IMR-90 (cell line): ENCODE measurements around the gene MEF2A. TPM values are rescaled to one million over a fixed set of nuclear protein-coding genes. Genes with fewer than 3 reads are reported as not detected.

Experiments used
- ATAC-seq: fragments of 200-7000 bp; cut with Tn5 transposase; 2 replicates; pipeline ENCODE4 v1.9.1; 2020; ENCODE audit warnings: low read depth, mild to moderate bottlenecking, moderate library complexity
- BruUV-seq: library from RNA; stranded (reverse); fragments of 400-500 nt; replicated peaks from 2 replicates; lab custom pipeline; 2021; lab: Mats Ljungman, UMichigan
- CTCF ChIA-PET: fragments of 300-600 bp; formaldehyde crosslinking; extraction: SDS; loops from one replicate; lab custom pipeline; 2021; ENCODE audit warnings: antibody characterized with exemption; lab: Yijun Ruan, JAX
- POLR2A ChIA-PET: fragments of 300-600 bp; sonication (Branson Sonifier 250); formaldehyde crosslinking; loops from one replicate; lab custom pipeline; 2022; ENCODE audit warnings: antibody characterized with exemption; ENCODE audit not compliant: unreplicated experiment; lab: Charles Lee
- DNase-seq: peaks from one replicate; pipeline ENCODE4 v3.0.0; 2013
- H2AFZ ChIP-seq: replicated peaks from 2 replicates; pipeline ENCODE3; 2013; ENCODE audit warnings: low read length, mild to moderate bottlenecking; ENCODE audit not compliant: poor library complexity
- H2AK5ac ChIP-seq: 2 replicates; pipeline ENCODE4 v1.6.1; 2013; ENCODE audit warnings: low read depth, low read length, inconsistent platforms
- H2AK9ac ChIP-seq: replicated peaks from 2 replicates; pipeline ENCODE3; 2013; ENCODE audit warnings: mild to moderate bottlenecking, low read depth, low read length, moderate library complexity; ENCODE audit not compliant: poor library complexity
- H2BK120ac ChIP-seq: 2 replicates; pipeline ENCODE4 v1.6.1; 2013; ENCODE audit warnings: low read depth, low read length, inconsistent platforms
- H2BK15ac ChIP-seq: 3 replicates; pipeline ENCODE4 v1.6.1; 2013; ENCODE audit warnings: low read depth, low read length, inconsistent platforms
- H2BK20ac ChIP-seq: 2 replicates; pipeline ENCODE4 v1.6.1; 2013; ENCODE audit warnings: low read depth, mild to moderate bottlenecking, inconsistent platforms, low read length, moderate library complexity
- H2BK5ac ChIP-seq: 2 replicates; pipeline ENCODE4 v1.6.1; 2013; ENCODE audit warnings: mild to moderate bottlenecking, low read depth, low read length, inconsistent platforms; ENCODE audit not compliant: poor library complexity, severe bottlenecking
- H3K14ac ChIP-seq: replicated peaks from 2 replicates; pipeline ENCODE4 v1.6.1; 2013; ENCODE audit warnings: low read depth, low read length, inconsistent platforms
- H3K18ac ChIP-seq: 2 replicates; pipeline ENCODE4 v1.6.1; 2013; ENCODE audit warnings: low read depth, low read length, control low read depth
- H3K23ac ChIP-seq: 2 replicates; pipeline ENCODE4 v1.6.1; 2013; ENCODE audit warnings: low read depth, low read length, inconsistent platforms
- H3K27ac ChIP-seq: 2 replicates; pipeline ENCODE4 v1.5.1; 2013; ENCODE audit warnings: mild to moderate bottlenecking, control low read depth, low read length; ENCODE audit not compliant: insufficient read depth
- H3K27me3 ChIP-seq: 2 replicates; pipeline ENCODE4 v1.6.1; 2013; ENCODE audit warnings: low read length; ENCODE audit not compliant: control insufficient read depth, insufficient read depth
- H3K36me3 ChIP-seq: 2 replicates; pipeline ENCODE4 v1.6.1; 2013; ENCODE audit warnings: low read length, mixed read lengths; ENCODE audit not compliant: control insufficient read depth, insufficient read depth
- H3K4ac ChIP-seq: 2 replicates; pipeline ENCODE4 v1.6.1; 2013; ENCODE audit warnings: low read depth, low read length, inconsistent platforms
- H3K4me1 ChIP-seq: 2 replicates; pipeline ENCODE4 v1.6.1; 2013; ENCODE audit warnings: low read length, mixed read lengths; ENCODE audit not compliant: control insufficient read depth, insufficient read depth
- H3K4me2 ChIP-seq: 2 replicates; pipeline ENCODE4 v1.6.1; 2013; ENCODE audit warnings: low read depth, mild to moderate bottlenecking, control low read depth, low read length, moderate library complexity
- H3K4me3 ChIP-seq: 2 replicates; pipeline ENCODE4 v1.5.1; 2013; ENCODE audit warnings: low read depth, mild to moderate bottlenecking, control low read depth, low read length, moderate library complexity; ENCODE audit not compliant: insufficient read depth
- H3K56ac ChIP-seq: 2 replicates; pipeline ENCODE4 v1.6.1; 2013; ENCODE audit warnings: low read length, inconsistent platforms; ENCODE audit not compliant: insufficient read depth; ENCODE audit errors: extremely low read depth
- H3K79me1 ChIP-seq, 2 experiments: 2 replicates each; pipeline ENCODE4 v1.6.1; 2013; ENCODE audit warnings: low read length in 2 of 2, inconsistent platforms in 1 of 2, low read depth in 1 of 2
- H3K9ac ChIP-seq: 2 replicates; pipeline ENCODE4 v1.6.1; 2013; ENCODE audit warnings: low read depth, low read length, control low read depth
- H3K9me1 ChIP-seq: 2 replicates; pipeline ENCODE4 v1.6.1; 2013; ENCODE audit warnings: low read length, inconsistent platforms; ENCODE audit not compliant: insufficient read depth
- H3K9me3 ChIP-seq: 2 replicates; pipeline ENCODE4 v1.6.1; 2013; ENCODE audit warnings: low read length; ENCODE audit not compliant: control insufficient read depth, insufficient read depth
- H4K20me1 ChIP-seq: 2 replicates; pipeline ENCODE4 v1.6.1; 2013; ENCODE audit warnings: low read length, inconsistent platforms; ENCODE audit not compliant: insufficient read depth
- H4K5ac ChIP-seq: 2 replicates; pipeline ENCODE4 v1.6.1; 2013; ENCODE audit warnings: mild to moderate bottlenecking, low read depth, low read length, control low read depth
- H4K8ac ChIP-seq, 2 experiments: 2 replicates each; pipeline ENCODE4 v1.6.1; 2013; ENCODE audit warnings: low read depth in 2 of 2, low read length in 2 of 2, control low read depth in 1 of 2, inconsistent platforms in 1 of 2
- H4K91ac ChIP-seq: 2 replicates; pipeline ENCODE4 v1.6.1; 2013; ENCODE audit warnings: low read depth, low read length, inconsistent platforms; ENCODE audit not compliant: insufficient read depth
- BHLHE40 ChIP-seq: fragments of 150-350 bp; IDR thresholded peaks from 2 replicates; pipeline ENCODE4 v1.6.1; 2016; ENCODE audit warnings: mild to moderate bottlenecking, low read depth, low read length
- CEBPB ChIP-seq: IDR thresholded peaks from 2 replicates; pipeline ENCODE4 v1.6.1; 2012; ENCODE audit warnings: low read depth, low read length, improper control_type of control experiment
- FOS ChIP-seq: fragments of 150-350 bp; IDR thresholded peaks from 2 replicates; pipeline ENCODE4 v1.6.1; 2016; ENCODE audit warnings: low read depth, low read length
- MAZ ChIP-seq: IDR thresholded peaks from 2 replicates; pipeline ENCODE4 v1.6.1; 2012; ENCODE audit warnings: low read depth, mild to moderate bottlenecking, low read length, improper control_type of control experiment, moderate library complexity, borderline replicate concordance
- MXI1 ChIP-seq: IDR thresholded peaks from 2 replicates; pipeline ENCODE4 v1.6.1; 2012; ENCODE audit warnings: low read depth, mild to moderate bottlenecking, low read length, moderate library complexity, borderline replicate concordance
- NFE2L2 ChIP-seq: fragments of 150-350 bp; IDR thresholded peaks from 2 replicates; pipeline ENCODE4 v1.6.1; 2016; ENCODE audit warnings: low read depth, mild to moderate bottlenecking, low read length
- POLR2A ChIP-seq: IDR thresholded peaks from 2 replicates; pipeline ENCODE4 v1.6.1; 2012; ENCODE audit warnings: mild to moderate bottlenecking, low read depth, low read length
- RFX5 ChIP-seq: IDR thresholded peaks from 2 replicates; pipeline ENCODE4 v1.8.0; 2012; ENCODE audit warnings: low read depth, mild to moderate bottlenecking, low read length, moderate library complexity
- SMC3 ChIP-seq: fragments of 150-350 bp; IDR thresholded peaks from 2 replicates; pipeline ENCODE4 v1.6.1; 2016; ENCODE audit warnings: low read depth, mild to moderate bottlenecking, antibody characterized with exemption, low read length, moderate library complexity
- WGBS, 2 experiments: methylation state at CpG; one replicate each; pipeline versions ENCODE4 v1.1.5 to v1.1.7; 2013; ENCODE audit warnings: missing lambda C conversion rate in 2 of 2; ENCODE audit not compliant: insufficient read length in 1 of 2; ENCODE audit errors: extremely low coverage in 2 of 2; 5-methylcytosine and 5-hydroxymethylcytosine counted together
- dilution Hi-C: fragments of 300-500 bp; cut with HindIII; formaldehyde crosslinking; loops from one replicate; pipeline ENCODE4 v1.14.3; 2018; ENCODE audit warnings: low sequenced_read_pairs; ENCODE audit not compliant: unreplicated experiment
- in situ Hi-C: fragments of 300-500 bp; cut with MboI; formaldehyde crosslinking; loops from 3 replicates; pipeline ENCODE4 v1.14.3; 2019; ENCODE audit warnings: low sequenced_read_pairs, inconsistent platforms, mixed read lengths
- intact Hi-C: fragments of 100-400 bp; cut with micrococcal nuclease; formaldehyde crosslinking; loops from 2 replicates; pipeline ENCODE4 v1.10.0; 2022
- polyA plus RNA-seq, 3 experiments: library from polyadenylated mRNA; depleted of rRNA; stranded (reverse); fragments of >200 nt; gene quantifications; 2 replicates each; pipeline ENCODE4 v1.2.3, GENCODE V29; 2012; ENCODE audit warnings: low replicate concordance in 1 of 3
- total RNA-seq: library from RNA; depleted of rRNA; stranded (reverse); fragments of >200 nt; gene quantifications from 2 replicates; pipeline ENCODE4 v1.2.3, GENCODE V29; 2012

The MEF2A gene
- total and polyA plus RNA-seq, 2 of the 4 experiments (the other 2 are of a cell fraction), result 16.1 to 16.7 TPM

- no peak overlapping the region for H3K4ac ChIP-seq
- no peak for TF ChIP-seq SMC3
- TF ChIP-seq MAZ, result no peak
- TF ChIP-seq MXI1, result no peak
- no peak for TF ChIP-seq FOS
- no peak for TF ChIP-seq POLR2A
- no peak for TF ChIP-seq NFE2L2
- TF ChIP-seq CEBPB, result no peak
- no peak for TF ChIP-seq BHLHE40
- TF ChIP-seq RFX5, result no peak
- H3K4me2 ChIP-seq, result no peak overlapping the region
- dilution Hi-C loops (no loop called here), intact Hi-C loops (no loop called here), in situ Hi-C loops (no loop called here)
- CTCF ChIA-PET, result interaction anchor here (0.9 kb wide), 1 partner anchor 18 kb away, joined by 3 read pairs; no protein-coding TSS in a partner anchor
- ATAC-seq, result no peak
- no peaks in the 10 kb centered on the region; the same call in 1 of the 2 replicates for H4K20me1 ChIP-seq
- H2BK15ac ChIP-seq, result no peak overlapping the region
- WGBS, 2 experiments, result 80% methylated on average over 1 of the region's 3 CpGs; no CpG with 5 or more reads in 1 of the 2 experiments
- H3K18ac ChIP-seq, result no peak overlapping the region
- no peak overlapping the region for H2BK120ac ChIP-seq
- no TSS peak for BruUV-seq
- no peaks in the 10 kb centered on the region; the same call in 1 of the 2 replicates for H3K9me3 ChIP-seq
- H3K4me3 ChIP-seq, result no peak overlapping the region
- no peak overlapping the region for H4K91ac ChIP-seq
- no peak overlapping the region for H2AFZ ChIP-seq
- no peak overlapping the region for H2AK9ac ChIP-seq
- H3K23ac ChIP-seq, result no peak overlapping the region
- no peak overlapping the region for H4K5ac ChIP-seq
- POLR2A ChIA-PET, result interaction anchor here (0.6 kb wide), 1 partner anchor 98 kb away, joined by 3 read pairs; no protein-coding TSS in a partner anchor
- H3K27me3 ChIP-seq, result no peaks in the 10 kb centered on the region
- H3K14ac ChIP-seq, result no peak overlapping the region
- no peaks in the 10 kb centered on the region; a peak in 1 of 4 replicates for H3K79me1 ChIP-seq
- no peak overlapping the region for H3K9ac ChIP-seq
- H2BK5ac ChIP-seq, result no peak overlapping the region
- no peak overlapping the region for H3K27ac ChIP-seq
- no peak overlapping the region for H3K56ac ChIP-seq
- peaks cover 2% of the 10 kb centered on the region; the same call in 1 of the 2 replicates for H3K9me1 ChIP-seq
- H4K8ac ChIP-seq, result no peak overlapping the region
- H2AK5ac ChIP-seq, result no peak overlapping the region
- no peaks in the 10 kb centered on the region; the same call in none of the 2 replicates for H3K4me1 ChIP-seq
- no peak overlapping the region for H2BK20ac ChIP-seq
- no peaks in the 10 kb centered on the region; the same call in 1 of the 2 replicates for H3K36me3 ChIP-seq
- DNase-seq, result no peak
These were observed 156.6 kb downstream of the MEF2A start for GRCh38 chr15:99722406-99722805.
